ENCODE results near the gene RERE.

Gene RERE

GRCh38 chr1:8406960-8407359 lies 410.5 kb downstream of the RERE start (continued):
- TF ChIP-seq ZNF398 (tag by site-specific recombination; IDR thresholded peaks at IDR 0.05) = no peak
- TF ChIP-seq HOXD13 (CRISPR knock-in tag; IDR thresholded peaks at IDR 0.05; ENCODE audit: borderline replicate concordance) = no peak
- TF ChIP-seq ZNF514 (tag by site-specific recombination; IDR thresholded peaks at IDR 0.05) = no peak
- TF ChIP-seq ZFP69B (tag by site-specific recombination; IDR thresholded peaks at IDR 0.05) = no peak
- TF ChIP-seq ZNF37A (tag by site-specific recombination; IDR thresholded peaks at IDR 0.05) = no peak

GRCh38 chr1:8406011-8406410 lies 411.4 kb downstream of the RERE start:
- H3K36me3 ChIP-seq (ENCODE audit: control insufficient read depth in 2 of 2, insufficient read depth in 1 of 2, low read length in 2 of 2) = peaks cover 0 to 19% of the 10 kb centered on the region in 2 experiments; a peak in 2 of 3 replicates

GRCh38 chr1:8404460-8405370 lies 412.7 kb downstream of the RERE start:
- POLR2A ChIA-PET = no interaction called here

More at GRCh38 chr1:8406011-8406410, 411.4 kb downstream of the RERE start:
- Histone ChIP-seq H3K4me1 (ENCODE audit: control insufficient read depth, insufficient read depth, low read length) (peaks cover 24% of the 10 kb centered on the region), H3K27ac (ENCODE audit: extremely low read depth, low read depth, low read length) (no peak overlapping the region), H3K9me3 (ENCODE audit: control insufficient read depth, insufficient read depth, low read depth, low read length) (no peaks in the 10 kb centered on the region), H3K4me3 (ENCODE audit: low read depth, low read length) (no peak overlapping the region)
- ChIA-PET CTCF (no interaction called here), POLR2A (no interaction called here)
- TF ChIP-seq ZNF626 (tag by site-specific recombination; IDR thresholded peaks at IDR 0.05) = no peak
- TF ChIP-seq IKZF3 (tag by site-specific recombination; IDR thresholded peaks at IDR 0.05) = no peak

More at GRCh38 chr1:8404460-8405370, 412.7 kb downstream of the RERE start:
- Histone ChIP-seq H3K36me3 (ENCODE audit: control insufficient read depth in 2 of 2, insufficient read depth in 1 of 2, low read length in 2 of 2) (peaks cover 0 to 13% of the 10 kb centered on the region in 2 experiments; a peak in 2 of 3 replicates), H3K4me3 (ENCODE audit: low read depth, low read length) (no peak overlapping the region), H3K9me3 (ENCODE audit: control insufficient read depth, insufficient read depth, low read depth, low read length) (no peaks in the 10 kb centered on the region), H3K4me1 (ENCODE audit: control insufficient read depth, insufficient read depth, low read length) (peaks cover 21% of the 10 kb centered on the region), H3K27ac (ENCODE audit: extremely low read depth, low read depth, low read length) (no peak overlapping the region)
- CTCF ChIA-PET = no interaction called here
- TF ChIP-seq ZNF776 (tag by site-specific recombination; IDR thresholded peaks at IDR 0.05; ENCODE audit: borderline replicate concordance) (no peak), MYNN (tag by site-specific recombination; IDR thresholded peaks at IDR 0.05; ENCODE audit: borderline replicate concordance) (no peak), ZNF394 (tag by site-specific recombination; IDR thresholded peaks at IDR 0.05; ENCODE audit: borderline replicate concordance) (no peak), ZNF768 (tag by site-specific recombination; IDR thresholded peaks at IDR 0.05) (no peak), ZNF501 (tag by site-specific recombination; IDR thresholded peaks at IDR 0.05) (no peak), ZNF2 (tag by site-specific recombination; IDR thresholded peaks at IDR 0.05) (no peak), TSHZ1 (tag by site-specific recombination; IDR thresholded peaks at IDR 0.05; ENCODE audit: borderline replicate concordance) (no peak)

All from HEK293 (cell line).